HG03108 (cell line): ENCODE results near the gene LIPI.
"Not testable (repeated sequence)": the region's sequence is repeated elsewhere in the genome, so short reads cannot be mapped to it uniquely, and the experiment has no call there.

Source experiments
- ATAC-seq: cut with Tn5 transposase; IDR thresholded peaks from one replicate; pipeline ENCODE4 v1.9.1; 2021; ENCODE audit warnings: moderate library complexity; ENCODE audit not compliant: unreplicated experiment

LIPI gene

DNA sequence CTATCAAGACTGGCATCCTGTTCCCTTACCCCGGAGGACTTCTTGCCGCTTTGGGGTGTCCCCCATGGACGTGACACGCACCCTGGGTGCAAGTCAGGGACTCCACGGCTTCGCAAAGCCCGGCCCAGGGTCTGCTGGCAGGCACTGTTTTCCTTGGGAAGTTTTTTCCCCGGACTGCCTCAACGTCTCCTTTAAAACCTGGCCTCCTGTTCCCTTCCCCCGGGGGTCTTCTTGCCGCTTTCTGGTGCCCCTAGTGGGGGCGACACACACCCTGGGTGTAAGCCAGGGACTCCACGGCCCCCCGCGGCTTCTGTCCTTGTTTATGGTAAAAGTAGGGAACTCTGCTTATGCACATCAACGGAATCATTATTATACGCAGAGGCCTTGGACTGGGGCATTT lies 136.6 kb downstream of the LIPI start:
- ATAC-seq = no peak

GRCh38 chr21:14073615-14074014 lies 137.1 kb downstream of the LIPI start:
- no peak for ATAC-seq

DNA sequence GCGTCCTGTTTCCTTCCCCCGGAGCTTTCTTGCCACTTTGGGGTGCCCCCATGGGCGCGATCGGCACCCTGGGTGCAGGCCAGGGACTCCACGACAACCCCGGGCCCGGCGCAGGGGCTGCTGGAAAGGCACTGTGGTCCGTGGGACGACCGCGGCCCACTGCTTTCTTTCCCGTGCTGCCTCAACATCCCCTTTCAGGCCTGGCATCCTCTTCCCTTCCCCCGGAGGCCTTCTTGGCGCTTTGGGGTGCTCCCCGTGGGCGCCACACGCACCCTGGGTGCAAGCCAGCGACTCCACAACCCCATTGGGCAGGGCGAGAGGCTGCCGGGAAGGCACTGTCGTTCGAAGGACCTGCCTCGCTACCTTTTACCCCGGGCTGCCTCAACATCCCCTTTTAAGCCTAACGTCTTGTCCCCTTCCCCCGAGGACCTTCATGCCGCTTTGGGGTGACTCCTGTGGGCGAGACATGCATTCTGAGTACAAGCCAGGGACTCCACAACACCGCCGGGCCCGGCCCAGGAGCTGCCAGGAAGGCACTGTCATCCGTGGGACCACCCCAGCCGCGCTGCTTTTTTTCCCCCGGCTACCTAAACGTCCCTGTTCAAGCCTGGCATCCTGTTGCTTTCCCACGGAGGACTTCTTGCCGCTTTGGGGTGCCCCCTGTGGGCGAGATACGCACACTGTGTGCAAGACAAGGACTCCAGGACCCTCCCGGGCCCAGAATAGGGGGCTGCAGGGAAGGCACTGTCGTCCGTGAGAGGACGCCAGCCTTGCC lies 137.8 kb downstream of the LIPI start:
- ATAC-seq = no peak

GRCh38 chr21:14071902-14072734 lies 138.6 kb downstream of the LIPI start:
- no peak for ATAC-seq

DNA sequence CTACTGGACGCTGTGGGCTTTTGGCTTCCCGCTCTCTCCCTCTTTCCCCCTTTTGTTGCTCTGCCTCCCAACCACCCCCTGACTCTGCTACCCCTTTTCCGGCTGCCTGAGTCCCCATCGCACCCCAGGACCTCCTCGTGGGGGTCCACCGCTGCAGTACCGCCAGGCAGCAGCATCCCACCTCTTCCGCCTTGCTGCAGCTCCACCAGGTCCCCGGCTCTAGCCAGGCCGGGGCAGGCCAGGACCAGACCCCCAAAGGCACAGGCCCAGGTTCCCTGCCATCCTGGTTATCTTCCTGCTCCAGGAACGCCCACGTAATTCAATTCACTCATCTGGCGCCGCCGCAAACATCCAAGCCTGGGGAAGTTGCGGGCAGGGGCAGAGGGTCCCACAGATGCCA lies 139.8 kb downstream of the LIPI start:
- no peak for ATAC-seq

DNA sequence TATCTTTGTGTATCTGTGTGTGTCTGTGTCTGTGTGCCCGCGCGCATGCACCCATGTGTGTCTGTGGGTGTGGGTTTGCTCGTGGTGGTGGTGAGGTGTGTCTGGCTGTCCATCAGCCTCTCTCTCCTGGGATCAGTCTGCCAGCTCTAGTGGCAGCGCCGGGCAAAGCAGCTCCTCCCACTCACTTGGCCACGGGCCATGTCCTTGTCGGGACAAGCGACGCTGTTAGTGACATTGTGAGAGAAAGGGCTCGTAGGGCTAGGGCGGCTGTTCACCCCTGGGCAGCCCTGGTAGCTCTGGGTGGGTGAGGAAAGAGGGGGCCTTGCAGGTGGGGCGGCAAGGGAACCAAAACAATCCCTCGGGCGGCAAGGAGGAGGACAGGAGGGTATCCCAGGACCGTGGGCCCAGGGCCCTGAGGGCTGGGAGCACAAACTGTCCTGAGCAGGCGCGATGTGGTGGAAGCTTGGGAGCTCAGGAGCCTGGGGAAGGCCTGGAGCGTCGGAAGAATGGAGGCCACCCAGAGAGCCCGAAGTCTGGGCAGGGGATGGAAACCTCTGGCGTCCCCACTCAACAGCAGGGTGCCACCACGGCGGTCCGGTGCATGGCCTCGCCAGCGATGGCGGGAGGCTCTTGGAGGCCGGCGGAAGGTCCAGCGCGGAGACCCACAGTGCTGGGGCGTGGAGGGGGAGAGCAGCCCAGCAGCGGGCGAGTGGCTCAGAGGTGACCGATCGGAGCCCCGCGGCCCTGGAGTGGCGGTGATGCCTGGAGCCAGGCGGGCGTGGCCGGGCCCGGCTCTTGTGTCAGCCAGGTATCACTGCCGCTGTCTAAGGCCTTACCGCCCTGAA lies 140.5 kb downstream of the LIPI start:
- ATAC-seq = no peak

DNA sequence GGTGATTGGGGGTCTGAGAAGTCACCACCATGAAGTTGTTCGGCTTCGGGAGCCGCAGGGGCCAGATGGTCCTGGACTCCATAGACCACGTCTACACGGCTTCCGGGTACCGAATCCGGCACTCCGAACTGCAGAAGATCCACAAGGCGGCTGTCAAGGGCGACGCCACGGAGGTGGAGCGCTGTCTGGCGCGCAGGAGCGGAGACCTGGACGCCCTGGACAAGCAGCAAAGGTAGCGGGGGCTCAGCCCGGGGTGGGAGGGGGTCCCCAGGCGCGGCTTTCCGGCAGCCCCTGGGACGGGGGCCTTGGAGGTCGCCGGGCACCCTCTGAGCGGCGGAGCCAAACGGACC lies 146.5 kb downstream of the LIPI start:
- no peak for ATAC-seq

GRCh38 chr21:14063620-14064295 lies 147.0 kb downstream of the LIPI start:
- not testable (repeated sequence) for ATAC-seq

DNA sequence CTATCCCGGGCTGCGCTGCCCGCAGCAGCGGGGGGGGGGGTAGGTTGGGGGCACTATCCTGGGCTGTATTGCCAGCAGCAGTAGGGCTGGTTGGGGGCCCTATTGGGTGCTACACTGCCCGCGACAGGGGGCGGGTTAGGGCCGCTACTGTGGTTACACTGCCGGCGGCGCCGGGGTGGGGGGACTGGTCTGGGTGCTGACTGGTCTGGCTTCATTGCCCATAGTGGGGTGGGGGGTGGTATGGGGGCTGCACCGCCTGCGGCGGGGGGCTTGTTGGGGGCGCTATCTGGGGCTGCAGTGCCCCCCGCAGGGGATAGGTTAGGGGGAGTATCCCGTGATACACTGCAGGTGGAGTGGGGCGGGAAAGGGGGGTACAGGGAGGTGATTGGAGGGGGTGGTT lies 148.1 kb downstream of the LIPI start:
- ATAC-seq = not testable (repeated sequence)

GRCh38 chr21:14061820-14062219 lies 148.9 kb downstream of the LIPI start:
- ATAC-seq = not testable (repeated sequence)

DNA sequence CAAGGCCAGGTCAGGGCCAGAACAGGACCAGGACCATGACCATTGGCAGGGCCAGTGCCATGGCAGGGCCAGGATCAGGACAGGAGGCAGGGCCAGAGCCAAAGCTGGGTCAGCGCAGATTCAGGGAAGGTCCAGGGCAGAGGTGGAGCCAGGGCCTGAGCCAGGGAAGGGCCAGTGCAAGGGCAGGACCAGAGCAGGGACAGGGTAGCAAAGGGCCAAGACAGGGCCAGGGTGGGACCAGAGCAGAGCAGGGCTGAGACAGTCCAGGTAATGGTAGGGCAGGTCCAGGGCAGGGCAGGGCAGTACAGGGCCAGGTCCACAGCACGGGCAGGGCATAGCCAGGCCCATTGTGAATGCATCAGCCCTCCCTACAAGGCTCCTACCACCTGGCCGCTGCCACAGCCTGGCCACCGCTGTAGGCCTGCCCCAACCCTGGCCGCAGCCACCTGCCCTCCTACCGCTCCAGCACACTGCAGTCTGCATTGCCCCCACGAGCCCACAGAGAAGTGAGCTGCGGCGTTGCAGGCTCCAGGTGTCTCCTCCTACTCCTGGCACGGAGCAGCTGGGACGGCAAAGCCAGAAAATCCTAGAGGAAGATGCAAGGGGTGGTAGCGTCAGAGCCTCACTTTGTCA lies 151.6 kb downstream of the LIPI start:
- ATAC-seq = not testable (repeated sequence)
